Gastroesophageal sphincter (tissue), 3 donors: Measurements from ENCODE around the gene C20orf96.

Experiments
- POLR2A ChIP-seq, 2 donors: fragments of 450-650 bp; IDR thresholded peaks; one replicate each; pipeline ENCODE4 v1.6.1; 2017; ENCODE audit warnings: antibody characterized with exemption in 2 of 2, mild to moderate bottlenecking in 2 of 2, moderate library complexity in 1 of 2
- POLR2AphosphoS5 ChIP-seq: sonication (generic); formaldehyde crosslinking; IDR thresholded peaks from one replicate; pipeline ENCODE4 v1.6.1; 2017; ENCODE audit warnings: antibody characterized with exemption
- TF ChIP-seq, protein P1 (sequence below), 4 experiments: fragments of 200-600 bp in 2 of 4; fragments of 450-650 bp in 2 of 4; sonication (generic) in 1 of 4; IDR thresholded peaks; one replicate each; pipeline ENCODE4 v1.5.1; 2017 to 2019; ENCODE audit warnings: antibody characterized with exemption in 4 of 4, mild to moderate bottlenecking in 2 of 4, moderate library complexity in 2 of 4

GRCh38 chr20:235891-236290 lies 54.7 kb downstream of the C20orf96 start:
- TF ChIP-seq, protein P1, sequence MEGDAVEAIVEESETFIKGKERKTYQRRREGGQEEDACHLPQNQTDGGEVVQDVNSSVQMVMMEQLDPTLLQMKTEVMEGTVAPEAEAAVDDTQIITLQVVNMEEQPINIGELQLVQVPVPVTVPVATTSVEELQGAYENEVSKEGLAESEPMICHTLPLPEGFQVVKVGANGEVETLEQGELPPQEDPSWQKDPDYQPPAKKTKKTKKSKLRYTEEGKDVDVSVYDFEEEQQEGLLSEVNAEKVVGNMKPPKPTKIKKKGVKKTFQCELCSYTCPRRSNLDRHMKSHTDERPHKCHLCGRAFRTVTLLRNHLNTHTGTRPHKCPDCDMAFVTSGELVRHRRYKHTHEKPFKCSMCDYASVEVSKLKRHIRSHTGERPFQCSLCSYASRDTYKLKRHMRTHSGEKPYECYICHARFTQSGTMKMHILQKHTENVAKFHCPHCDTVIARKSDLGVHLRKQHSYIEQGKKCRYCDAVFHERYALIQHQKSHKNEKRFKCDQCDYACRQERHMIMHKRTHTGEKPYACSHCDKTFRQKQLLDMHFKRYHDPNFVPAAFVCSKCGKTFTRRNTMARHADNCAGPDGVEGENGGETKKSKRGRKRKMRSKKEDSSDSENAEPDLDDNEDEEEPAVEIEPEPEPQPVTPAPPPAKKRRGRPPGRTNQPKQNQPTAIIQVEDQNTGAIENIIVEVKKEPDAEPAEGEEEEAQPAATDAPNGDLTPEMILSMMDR (IDR thresholded peaks at IDR 0.05): no peak
- TF ChIP-seq POLR2AphosphoS5: no peak
- no peak for TF ChIP-seq POLR2A (IDR thresholded peaks at IDR 0.05)
